Stimulated activated CD4-positive, alpha-beta T cell treated with anti-CD3 and anti-CD28 coated beads, Interleukin-1b, Interleukin-23, amount 100 ng/mL, for 1 hour (primary cell): Measurements from ENCODE around the gene SYNC.
A peak's percentile ranks its signal among the peaks of the same experiment; 100 is the strongest.
"Not testable (repeated sequence)": the region's sequence is repeated elsewhere in the genome, so short reads cannot be mapped to it uniquely, and the experiment has no call there.

Experiments
- DNase-seq, 2 donors: peaks; one replicate each; pipeline ENCODE4 v3.0.0-alpha.2; 2020; ENCODE audit warnings: low read depth in 2 of 2

SYNC gene

GRCh38 chr1:32724678-32725614 is 22.4 kb upstream of the SYNC start:
- no peak for DNase-seq

- no peak for DNase-seq
Observed at GRCh38 chr1:32719681-32720275, 17.2 kb upstream of the SYNC start.

GRCh38 chr1:32718527-32718926 is 16.0 kb upstream of the SYNC start:
- DNase-seq: no peak

GRCh38 chr1:32718036-32718435 is 15.5 kb upstream of the SYNC start:
- DNase-seq: no peak

GRCh38 chr1:32717503-32717902 is 14.9 kb upstream of the SYNC start:
- no peak for DNase-seq

- peak in 1 of 2 donors; percentile 10 for DNase-seq
Observed at GRCh38 chr1:32716312-32717148, 14.0 kb upstream of the SYNC start.

GRCh38 chr1:32715901-32716311 is 13.3 kb upstream of the SYNC start:
- no peak for DNase-seq

- no peak for DNase-seq
Observed at GRCh38 chr1:32714277-32714676, 11.7 kb upstream of the SYNC start.

GRCh38 chr1:32713081-32713480 is 10.5 kb upstream of the SYNC start:
- no peak for DNase-seq

- DNase-seq: not testable (repeated sequence)
Observed at GRCh38 chr1:32711221-32711620, 8.7 kb upstream of the SYNC start.

- no peak for DNase-seq
Observed at GRCh38 chr1:32709476-32709875, 6.9 kb upstream of the SYNC start.

- DNase-seq: no peak
Observed at GRCh38 chr1:32709075-32709474, 6.5 kb upstream of the SYNC start.

- no peak for DNase-seq
Observed at GRCh38 chr1:32706491-32706890, 3.9 kb upstream of the SYNC start.

- DNase-seq: no peak
Observed at GRCh38 chr1:32705516-32705915, 2.9 kb upstream of the SYNC start.

- DNase-seq: no peak
Observed at GRCh38 chr1:32703479-32704291, 1.1 kb upstream of the SYNC start.

GRCh38 chr1:32701951-32702598 is 495 bp downstream of the SYNC start:
- DNase-seq: no peak

- DNase-seq: no peak
Observed at GRCh38 chr1:32701421-32701911, 1.1 kb downstream of the SYNC start.

- not testable (repeated sequence) for DNase-seq
Observed at GRCh38 chr1:32696996-32697395, 5.6 kb downstream of the SYNC start.

- DNase-seq: no peak
Observed at GRCh38 chr1:32696041-32696440, 6.5 kb downstream of the SYNC start.

- DNase-seq: no peak
Observed at GRCh38 chr1:32695098-32695904, 7.3 kb downstream of the SYNC start.
